AG10803 (cell line): ENCODE measurements around the gene SUGCT.

Experiments used
- DNase-seq: peaks from one replicate; pipeline ENCODE4 v3.0.0; 2010; ENCODE audit warnings: low read depth
- H3K4me3 ChIP-seq: 2 replicates; pipeline ENCODE4 v1.5.1; 2011; ENCODE audit warnings: mild to moderate bottlenecking, low read length, control low read depth
- TF ChIP-seq, protein P1 (sequence below): conservative IDR thresholded peaks from 2 replicates; pipeline ENCODE4 v1.5.1; 2011; ENCODE audit warnings: mild to moderate bottlenecking, low read length, control low read depth, inconsistent platforms

Gene SUGCT

DNA sequence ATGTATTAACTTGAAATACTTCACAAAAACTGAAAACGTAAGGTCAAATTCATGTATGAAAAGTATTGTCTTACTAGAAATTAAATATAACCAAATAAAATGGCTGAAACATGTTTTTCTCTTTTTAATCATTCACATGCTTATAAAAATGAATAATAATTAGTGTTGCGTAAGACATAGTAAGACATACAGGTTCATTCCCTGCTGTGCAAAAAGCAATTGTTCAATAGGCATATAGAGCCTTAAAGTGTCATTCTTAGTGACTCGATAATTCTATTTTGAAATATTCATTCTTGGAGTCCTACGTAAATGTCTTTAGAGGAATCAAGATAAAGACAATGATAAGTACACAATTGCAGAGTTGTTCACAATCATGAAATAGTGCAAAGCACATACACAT is 337.1 kb downstream of the SUGCT start:
- no peak for DNase-seq
- no peak overlapping the region for H3K4me3 ChIP-seq
- TF ChIP-seq, protein P1, sequence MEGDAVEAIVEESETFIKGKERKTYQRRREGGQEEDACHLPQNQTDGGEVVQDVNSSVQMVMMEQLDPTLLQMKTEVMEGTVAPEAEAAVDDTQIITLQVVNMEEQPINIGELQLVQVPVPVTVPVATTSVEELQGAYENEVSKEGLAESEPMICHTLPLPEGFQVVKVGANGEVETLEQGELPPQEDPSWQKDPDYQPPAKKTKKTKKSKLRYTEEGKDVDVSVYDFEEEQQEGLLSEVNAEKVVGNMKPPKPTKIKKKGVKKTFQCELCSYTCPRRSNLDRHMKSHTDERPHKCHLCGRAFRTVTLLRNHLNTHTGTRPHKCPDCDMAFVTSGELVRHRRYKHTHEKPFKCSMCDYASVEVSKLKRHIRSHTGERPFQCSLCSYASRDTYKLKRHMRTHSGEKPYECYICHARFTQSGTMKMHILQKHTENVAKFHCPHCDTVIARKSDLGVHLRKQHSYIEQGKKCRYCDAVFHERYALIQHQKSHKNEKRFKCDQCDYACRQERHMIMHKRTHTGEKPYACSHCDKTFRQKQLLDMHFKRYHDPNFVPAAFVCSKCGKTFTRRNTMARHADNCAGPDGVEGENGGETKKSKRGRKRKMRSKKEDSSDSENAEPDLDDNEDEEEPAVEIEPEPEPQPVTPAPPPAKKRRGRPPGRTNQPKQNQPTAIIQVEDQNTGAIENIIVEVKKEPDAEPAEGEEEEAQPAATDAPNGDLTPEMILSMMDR, result no peak

DNA sequence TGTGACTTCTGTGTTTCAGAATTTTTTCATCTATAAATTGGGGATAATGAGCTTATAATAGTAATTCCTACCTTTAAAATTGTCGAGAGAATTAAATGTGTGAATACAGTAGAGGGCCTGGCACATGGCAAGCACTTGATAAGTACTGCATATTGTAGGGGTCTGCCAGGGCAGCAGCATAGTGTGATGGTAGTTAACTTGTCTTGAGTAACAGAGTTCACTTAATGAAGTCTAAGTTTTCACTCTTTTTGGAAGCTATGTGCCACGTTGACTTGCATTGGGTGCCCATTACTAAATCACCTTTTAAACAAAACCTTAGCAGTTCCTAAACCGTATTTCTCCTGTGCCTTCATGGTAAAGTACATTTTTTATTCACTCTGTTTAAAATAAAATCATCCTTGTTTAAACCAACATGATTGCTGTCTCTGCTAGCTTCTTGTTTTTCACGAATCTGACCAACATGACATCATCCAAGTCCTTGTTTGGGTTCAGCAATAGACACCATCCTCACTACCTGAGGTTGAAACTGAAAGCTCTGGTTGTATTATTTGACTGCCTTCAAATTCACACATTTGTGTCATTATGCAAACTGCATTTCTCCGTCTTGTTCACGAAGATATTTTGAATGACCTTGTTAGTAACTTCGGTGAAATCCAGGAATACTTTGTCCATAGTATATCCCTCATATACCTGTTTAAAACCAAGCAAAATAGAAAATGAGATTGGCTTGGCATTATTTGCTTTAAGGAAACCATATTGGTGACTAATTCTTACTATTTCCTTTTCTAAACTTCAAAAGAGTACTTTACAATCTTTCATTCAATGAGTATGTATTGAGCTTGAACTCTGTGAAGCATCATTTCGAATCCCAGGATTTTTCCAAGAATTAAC is 340.2 kb downstream of the SUGCT start:
- TF ChIP-seq, protein P1, result no peak
- no peak for DNase-seq
- H3K4me3 ChIP-seq, result no peak overlapping the region

- H3K4me3 ChIP-seq, result no peak overlapping the region
- TF ChIP-seq, protein P1, result no peak
- no peak for DNase-seq
Measured at GRCh38 chr7:40475681-40475982, 340.8 kb downstream of the SUGCT start.

DNA sequence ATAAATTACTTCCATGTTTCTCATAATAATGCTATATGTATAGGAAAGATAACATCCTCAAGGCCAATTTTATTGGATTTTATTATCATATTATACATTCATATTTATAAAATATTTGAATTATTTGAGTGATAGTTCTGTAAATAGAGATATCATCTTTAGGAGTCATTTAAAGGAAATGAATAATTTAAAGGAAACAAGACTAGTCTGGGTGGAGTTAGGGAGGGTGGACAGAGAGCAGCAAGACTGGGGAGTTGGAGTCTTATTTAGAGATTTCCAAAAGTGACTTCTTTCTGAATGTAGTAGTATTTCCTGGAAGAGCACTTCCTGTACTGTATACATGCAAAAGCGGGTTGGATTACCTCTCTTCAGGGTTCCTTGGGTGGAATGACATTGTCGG is 342.3 kb downstream of the SUGCT start:
- TF ChIP-seq, protein P1, result no peak
- DNase-seq, result no peak
- H3K4me3 ChIP-seq, result no peak overlapping the region

DNA sequence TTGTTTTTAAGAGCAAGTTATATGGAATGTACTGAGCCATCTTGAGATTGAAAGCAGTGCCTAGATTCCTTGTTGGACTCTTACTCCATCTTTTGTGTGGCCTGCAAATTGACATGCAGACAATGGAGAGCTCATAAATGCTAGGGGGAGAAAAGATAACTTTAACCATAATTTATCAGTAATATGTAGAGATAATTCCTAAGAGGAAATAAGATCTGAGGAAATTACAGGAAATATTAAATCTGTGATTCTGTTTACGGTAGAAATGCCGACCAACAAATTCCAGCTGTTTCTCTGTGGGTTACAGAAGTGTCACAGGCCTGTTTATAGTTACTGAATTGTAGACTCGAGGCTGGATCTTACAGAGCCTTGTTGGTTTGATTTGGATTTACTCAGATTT is 348.0 kb downstream of the SUGCT start:
- TF ChIP-seq, protein P1, result no peak
- DNase-seq, result no peak
- H3K4me3 ChIP-seq, result no peak overlapping the region

GRCh38 chr7:40483630-40484029 is 348.8 kb downstream of the SUGCT start:
- no peak for DNase-seq
- TF ChIP-seq, protein P1, result peak; percentile 46

GRCh38 chr7:40489844-40490602 is 355.2 kb downstream of the SUGCT start:
- H3K4me3 ChIP-seq, result no peak overlapping the region
- TF ChIP-seq, protein P1, result no peak
- no peak for DNase-seq

More at GRCh38 chr7:40483630-40484029, 348.8 kb downstream of the SUGCT start:
- no peak overlapping the region for H3K4me3 ChIP-seq
